Upper lobe of left lung (tissue), 4 donors: Measurements from ENCODE around the gene TEF.

Source experiments
- CTCF ChIP-seq, 6 experiments: fragments of 450-650 bp in 4 of 6; fragments of 200-600 bp in 2 of 6; sonication (generic) in 2 of 6; IDR thresholded peaks; one replicate each; pipeline ENCODE4 v1.5.1; 2016 to 2019; ENCODE audit warnings: antibody characterized with exemption in 6 of 6
- POLR2AphosphoS5 ChIP-seq, 2 donors: sonication (generic); formaldehyde crosslinking; IDR thresholded peaks; one replicate each; pipeline ENCODE4 v1.5.1; 2017; ENCODE audit warnings: antibody characterized with exemption in 2 of 2

- TF ChIP-seq CTCF (IDR thresholded peaks at IDR 0.05) (no peak), POLR2AphosphoS5 (IDR thresholded peaks at IDR 0.05) (no peak)
Measured at GRCh38 chr22:41345807-41346335, 35.9 kb upstream of the TEF start.
